K562 (cell line): Measurements from ENCODE around the gene HSPA1B. TPM values are rescaled to one million over a fixed set of nuclear protein-coding genes. Genes with fewer than 3 reads are reported as not detected.
A peak's percentile ranks its signal among the peaks of the same experiment; 100 is the strongest.

Source experiments
- HDAC2 ChIP-seq: fragments of 450-650 bp; IDR thresholded peaks from 2 replicates; pipeline ENCODE4 v1.6.1; 2016; ENCODE audit warnings: mild to moderate bottlenecking
- ZNF124 ChIP-seq: sonication (generic); formaldehyde crosslinking; IDR thresholded peaks from 2 replicates; pipeline ENCODE4 v1.8.1; 2022; ENCODE audit warnings: missing genetic modification reagents
- ZNF436 ChIP-seq: fragments of 250-450, 450-650 bp; sonication (Bioruptor Pico); formaldehyde crosslinking; IDR thresholded peaks from 2 replicates; pipeline ENCODE4 v1.7.0; 2020; ENCODE audit warnings: mild to moderate bottlenecking
- polyA plus RNA-seq, 8 experiments: library from polyadenylated mRNA; depleted of rRNA in 4 of 8; stranded (reverse) in 5 of 8; unstranded in 3 of 8; fragments of >200 nt; fragmentation: Nextera tagmentation in 2 of 8; fragmentation: Illumina TruSeq in 1 of 8; extraction: Ambion mirVana in 2 of 8; extraction: Trizol in 1 of 8; gene quantifications; 2 replicates each; pipeline versions ENCODE4 v1.2.1 to v1.2.3, GENCODE V29; 2011 to 2014; ENCODE audit warnings: inconsistent platforms in 1 of 8, missing spikeins in 1 of 8
- total RNA-seq, 7 experiments: library from RNA; depleted of rRNA in 6 of 7; stranded (reverse); fragments of >200 nt in 6 of 7; fragmentation: Illumina TruSeq in 2 of 7; extraction: Trizol in 2 of 7; gene quantifications; 2 replicates each; pipeline versions ENCODE4 v1.2.1 to v1.2.3, GENCODE V29; 2011 to 2021; ENCODE audit warnings: low replicate concordance in 1 of 7
- TF ChIP-seq, protein P1 (sequence below): fragments of 150-350 bp; IDR thresholded peaks from 2 replicates; pipeline ENCODE4 v1.6.1; 2014; ENCODE audit warnings: low read depth, mild to moderate bottlenecking, low read length, borderline replicate concordance
- TF ChIP-seq, protein P2 (sequence below): fragments of 250-450 bp; sonication (Bioruptor Pico); IDR thresholded peaks from 2 replicates; pipeline ENCODE4 v1.4.0; 2020; ENCODE audit warnings: mild to moderate bottlenecking
- TF ChIP-seq, protein P3 (sequence below), 3 experiments: fragments of 200-800 bp in 1 of 3; sonication (Bioruptor generic) in 1 of 3; sonication (generic) in 1 of 3; formaldehyde crosslinking in 1 of 3; IDR thresholded peaks; 2 replicates each; pipeline versions ENCODE4 v1.6.1 to v1.8.0; 2016 to 2022; ENCODE audit warnings: mild to moderate bottlenecking in 2 of 3, missing compliant biosample characterization in 2 of 3, missing genetic modification characterization in 2 of 3, missing genetic modification reagents in 1 of 3
- TF ChIP-seq, protein P4 (sequence below): sonication (generic); formaldehyde crosslinking; IDR thresholded peaks from 2 replicates; pipeline ENCODE4 v1.8.1; 2023; ENCODE audit warnings: mild to moderate bottlenecking, missing genetic modification reagents
- TF ChIP-seq, protein P5 (sequence below): sonication (generic); formaldehyde crosslinking; IDR thresholded peaks from 2 replicates; pipeline ENCODE4 v1.8.0; 2022; ENCODE audit warnings: missing genetic modification reagents, mild to moderate bottlenecking, borderline replicate concordance
- TF ChIP-seq, protein P6 (sequence below): sonication (generic); formaldehyde crosslinking; IDR thresholded peaks from 2 replicates; pipeline ENCODE4 v1.8.0; 2022; ENCODE audit warnings: mild to moderate bottlenecking, missing genetic modification reagents
- TF ChIP-seq, protein P7 (sequence below): fragments of 250-450 bp; sonication (Bioruptor Pico); IDR thresholded peaks from 2 replicates; pipeline ENCODE4 v1.4.0; 2020; ENCODE audit warnings: borderline replicate concordance
- TF ChIP-seq, protein P8 (sequence below): fragments of 150-350 bp; conservative IDR thresholded peaks from 2 replicates; pipeline ENCODE4 v1.6.1; 2014; ENCODE audit warnings: low read length

The HSPA1B gene
- total and polyA plus RNA-seq, 9 of the 15 experiments (the other 6 are each of a cell fraction or from before 2014, with no cell fraction given): 0.27 to 227 (median 51.2) TPM

DNA sequence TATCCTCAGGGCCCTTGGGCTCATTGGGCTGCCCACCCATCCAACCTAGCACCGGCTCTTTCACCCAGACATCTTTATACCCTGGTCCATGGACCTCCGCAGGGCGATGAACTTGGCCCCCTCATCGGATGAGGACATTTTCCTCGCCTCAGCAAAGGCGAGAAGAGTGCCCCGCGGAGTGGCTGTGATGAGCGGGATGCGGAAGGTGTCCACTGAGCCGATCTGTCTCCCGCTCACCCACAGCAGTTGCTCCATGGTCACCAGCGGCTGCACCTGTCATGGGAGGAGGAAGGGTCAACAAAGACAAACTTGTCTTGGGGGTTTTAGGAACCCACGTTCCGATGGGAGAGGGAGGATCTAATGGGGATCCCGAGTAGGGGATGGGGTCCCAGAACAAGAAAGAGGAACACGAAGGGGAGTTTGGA is 34.4 kb downstream of the HSPA1B start (continued):
- TF ChIP-seq, protein P1, sequence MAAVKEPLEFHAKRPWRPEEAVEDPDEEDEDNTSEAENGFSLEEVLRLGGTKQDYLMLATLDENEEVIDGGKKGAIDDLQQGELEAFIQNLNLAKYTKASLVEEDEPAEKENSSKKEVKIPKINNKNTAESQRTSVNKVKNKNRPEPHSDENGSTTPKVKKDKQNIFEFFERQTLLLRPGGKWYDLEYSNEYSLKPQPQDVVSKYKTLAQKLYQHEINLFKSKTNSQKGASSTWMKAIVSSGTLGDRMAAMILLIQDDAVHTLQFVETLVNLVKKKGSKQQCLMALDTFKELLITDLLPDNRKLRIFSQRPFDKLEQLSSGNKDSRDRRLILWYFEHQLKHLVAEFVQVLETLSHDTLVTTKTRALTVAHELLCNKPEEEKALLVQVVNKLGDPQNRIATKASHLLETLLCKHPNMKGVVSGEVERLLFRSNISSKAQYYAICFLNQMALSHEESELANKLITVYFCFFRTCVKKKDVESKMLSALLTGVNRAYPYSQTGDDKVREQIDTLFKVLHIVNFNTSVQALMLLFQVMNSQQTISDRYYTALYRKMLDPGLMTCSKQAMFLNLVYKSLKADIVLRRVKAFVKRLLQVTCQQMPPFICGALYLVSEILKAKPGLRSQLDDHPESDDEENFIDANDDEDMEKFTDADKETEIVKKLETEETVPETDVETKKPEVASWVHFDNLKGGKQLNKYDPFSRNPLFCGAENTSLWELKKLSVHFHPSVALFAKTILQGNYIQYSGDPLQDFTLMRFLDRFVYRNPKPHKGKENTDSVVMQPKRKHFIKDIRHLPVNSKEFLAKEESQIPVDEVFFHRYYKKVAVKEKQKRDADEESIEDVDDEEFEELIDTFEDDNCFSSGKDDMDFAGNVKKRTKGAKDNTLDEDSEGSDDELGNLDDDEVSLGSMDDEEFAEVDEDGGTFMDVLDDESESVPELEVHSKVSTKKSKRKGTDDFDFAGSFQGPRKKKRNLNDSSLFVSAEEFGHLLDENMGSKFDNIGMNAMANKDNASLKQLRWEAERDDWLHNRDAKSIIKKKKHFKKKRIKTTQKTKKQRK: no peak
- TF ChIP-seq, protein P2, sequence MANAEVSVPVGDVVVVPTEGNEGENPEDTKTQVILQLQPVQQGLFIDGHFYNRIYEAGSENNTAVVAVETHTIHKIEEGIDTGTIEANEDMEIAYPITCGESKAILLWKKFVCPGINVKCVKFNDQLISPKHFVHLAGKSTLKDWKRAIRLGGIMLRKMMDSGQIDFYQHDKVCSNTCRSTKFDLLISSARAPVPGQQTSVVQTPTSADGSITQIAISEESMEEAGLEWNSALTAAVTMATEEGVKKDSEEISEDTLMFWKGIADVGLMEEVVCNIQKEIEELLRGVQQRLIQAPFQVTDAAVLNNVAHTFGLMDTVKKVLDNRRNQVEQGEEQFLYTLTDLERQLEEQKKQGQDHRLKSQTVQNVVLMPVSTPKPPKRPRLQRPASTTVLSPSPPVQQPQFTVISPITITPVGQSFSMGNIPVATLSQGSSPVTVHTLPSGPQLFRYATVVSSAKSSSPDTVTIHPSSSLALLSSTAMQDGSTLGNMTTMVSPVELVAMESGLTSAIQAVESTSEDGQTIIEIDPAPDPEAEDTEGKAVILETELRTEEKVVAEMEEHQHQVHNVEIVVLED (CRISPR knock-in tag): 0 out of 2 replicates have a peak, but pooled peaks have one; percentile 32
- TF ChIP-seq HDAC2 (no peak), ZNF124 (CRISPR knock-in tag) (no peak), ZNF436 (CRISPR knock-in tag) (0 out of 2 replicates have a peak, but pooled peaks have one; percentile 24)
- TF ChIP-seq, protein P3, sequence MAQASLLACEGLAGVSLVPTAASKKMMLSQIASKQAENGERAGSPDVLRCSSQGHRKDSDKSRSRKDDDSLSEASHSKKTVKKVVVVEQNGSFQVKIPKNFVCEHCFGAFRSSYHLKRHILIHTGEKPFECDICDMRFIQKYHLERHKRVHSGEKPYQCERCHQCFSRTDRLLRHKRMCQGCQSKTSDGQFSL (CRISPR knock-in tag; IDR thresholded peaks at IDR 0.05): peak; percentile 60; the same call in 1 of the 2 replicates
- TF ChIP-seq, protein P3 (tag; IDR thresholded peaks at IDR 0.05): no peak
- TF ChIP-seq, protein P4, sequence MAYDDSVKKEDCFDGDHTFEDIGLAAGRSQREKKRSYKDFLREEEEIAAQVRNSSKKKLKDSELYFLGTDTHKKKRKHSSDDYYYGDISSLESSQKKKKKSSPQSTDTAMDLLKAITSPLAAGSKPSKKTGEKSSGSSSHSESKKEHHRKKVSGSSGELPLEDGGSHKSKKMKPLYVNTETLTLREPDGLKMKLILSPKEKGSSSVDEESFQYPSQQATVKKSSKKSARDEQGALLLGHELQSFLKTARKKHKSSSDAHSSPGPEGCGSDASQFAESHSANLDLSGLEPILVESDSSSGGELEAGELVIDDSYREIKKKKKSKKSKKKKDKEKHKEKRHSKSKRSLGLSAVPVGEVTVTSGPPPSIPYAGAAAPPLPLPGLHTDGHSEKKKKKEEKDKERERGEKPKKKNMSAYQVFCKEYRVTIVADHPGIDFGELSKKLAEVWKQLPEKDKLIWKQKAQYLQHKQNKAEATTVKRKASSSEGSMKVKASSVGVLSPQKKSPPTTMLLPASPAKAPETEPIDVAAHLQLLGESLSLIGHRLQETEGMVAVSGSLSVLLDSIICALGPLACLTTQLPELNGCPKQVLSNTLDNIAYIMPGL (CRISPR knock-in tag): 0 out of 2 replicates have a peak, but pooled peaks have one; percentile 27
- TF ChIP-seq, protein P5, sequence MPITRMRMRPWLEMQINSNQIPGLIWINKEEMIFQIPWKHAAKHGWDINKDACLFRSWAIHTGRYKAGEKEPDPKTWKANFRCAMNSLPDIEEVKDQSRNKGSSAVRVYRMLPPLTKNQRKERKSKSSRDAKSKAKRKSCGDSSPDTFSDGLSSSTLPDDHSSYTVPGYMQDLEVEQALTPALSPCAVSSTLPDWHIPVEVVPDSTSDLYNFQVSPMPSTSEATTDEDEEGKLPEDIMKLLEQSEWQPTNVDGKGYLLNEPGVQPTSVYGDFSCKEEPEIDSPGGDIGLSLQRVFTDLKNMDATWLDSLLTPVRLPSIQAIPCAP: 0 out of 2 replicates have a peak, but pooled peaks have one; percentile 29
- TF ChIP-seq, protein P6, sequence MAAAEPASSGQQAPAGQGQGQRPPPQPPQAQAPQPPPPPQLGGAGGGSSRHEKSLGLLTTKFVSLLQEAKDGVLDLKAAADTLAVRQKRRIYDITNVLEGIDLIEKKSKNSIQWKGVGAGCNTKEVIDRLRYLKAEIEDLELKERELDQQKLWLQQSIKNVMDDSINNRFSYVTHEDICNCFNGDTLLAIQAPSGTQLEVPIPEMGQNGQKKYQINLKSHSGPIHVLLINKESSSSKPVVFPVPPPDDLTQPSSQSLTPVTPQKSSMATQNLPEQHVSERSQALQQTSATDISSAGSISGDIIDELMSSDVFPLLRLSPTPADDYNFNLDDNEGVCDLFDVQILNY: peak; percentile 64; the same call in 1 of the 2 replicates
- TF ChIP-seq, protein P7, sequence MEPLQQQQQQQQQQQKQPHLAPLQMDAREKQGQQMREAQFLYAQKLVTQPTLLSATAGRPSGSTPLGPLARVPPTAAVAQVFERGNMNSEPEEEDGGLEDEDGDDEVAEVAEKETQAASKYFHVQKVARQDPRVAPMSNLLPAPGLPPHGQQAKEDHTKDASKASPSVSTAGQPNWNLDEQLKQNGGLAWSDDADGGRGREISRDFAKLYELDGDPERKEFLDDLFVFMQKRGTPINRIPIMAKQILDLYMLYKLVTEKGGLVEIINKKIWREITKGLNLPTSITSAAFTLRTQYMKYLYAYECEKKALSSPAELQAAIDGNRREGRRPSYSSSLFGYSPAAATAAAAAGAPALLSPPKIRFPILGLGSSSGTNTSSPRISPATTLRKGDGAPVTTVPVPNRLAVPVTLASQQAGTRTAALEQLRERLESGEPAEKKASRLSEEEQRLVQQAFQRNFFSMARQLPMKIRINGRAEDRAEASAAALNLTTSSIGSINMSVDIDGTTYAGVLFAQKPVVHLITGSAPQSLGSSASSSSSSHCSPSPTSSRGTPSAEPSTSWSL (CRISPR knock-in tag): peak; percentile 59; the same call in 1 of the 2 replicates
- TF ChIP-seq, protein P8, sequence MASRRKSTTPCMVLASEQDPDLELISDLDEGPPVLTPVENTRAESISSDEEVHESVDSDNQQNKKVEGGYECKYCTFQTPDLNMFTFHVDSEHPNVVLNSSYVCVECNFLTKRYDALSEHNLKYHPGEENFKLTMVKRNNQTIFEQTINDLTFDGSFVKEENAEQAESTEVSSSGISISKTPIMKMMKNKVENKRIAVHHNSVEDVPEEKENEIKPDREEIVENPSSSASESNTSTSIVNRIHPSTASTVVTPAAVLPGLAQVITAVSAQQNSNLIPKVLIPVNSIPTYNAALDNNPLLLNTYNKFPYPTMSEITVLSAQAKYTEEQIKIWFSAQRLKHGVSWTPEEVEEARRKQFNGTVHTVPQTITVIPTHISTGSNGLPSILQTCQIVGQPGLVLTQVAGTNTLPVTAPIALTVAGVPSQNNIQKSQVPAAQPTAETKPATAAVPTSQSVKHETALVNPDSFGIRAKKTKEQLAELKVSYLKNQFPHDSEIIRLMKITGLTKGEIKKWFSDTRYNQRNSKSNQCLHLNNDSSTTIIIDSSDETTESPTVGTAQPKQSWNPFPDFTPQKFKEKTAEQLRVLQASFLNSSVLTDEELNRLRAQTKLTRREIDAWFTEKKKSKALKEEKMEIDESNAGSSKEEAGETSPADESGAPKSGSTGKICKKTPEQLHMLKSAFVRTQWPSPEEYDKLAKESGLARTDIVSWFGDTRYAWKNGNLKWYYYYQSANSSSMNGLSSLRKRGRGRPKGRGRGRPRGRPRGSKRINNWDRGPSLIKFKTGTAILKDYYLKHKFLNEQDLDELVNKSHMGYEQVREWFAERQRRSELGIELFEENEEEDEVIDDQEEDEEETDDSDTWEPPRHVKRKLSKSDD: no peak
